Fibroblast of the aortic adventitia (primary cell): ENCODE measurements around the gene MTG2. TPM values are rescaled to one million over a fixed set of nuclear protein-coding genes. Genes with fewer than 3 reads are reported as not detected.

Experiments used
- DNase-seq: peaks from one replicate; pipeline ENCODE4 v3.0.0-alpha.2; 2010; ENCODE audit warnings: low read depth
- H3K4me3 ChIP-seq: 2 replicates; pipeline ENCODE4 v1.5.1; 2011; ENCODE audit warnings: low read depth, mild to moderate bottlenecking, control low read depth, low read length, moderate library complexity
- CTCF ChIP-seq: IDR thresholded peaks from 2 replicates; pipeline ENCODE4 v1.5.1; 2011; ENCODE audit warnings: mild to moderate bottlenecking, low read length, control low read depth, inconsistent platforms; ENCODE audit not compliant: insufficient read depth
- total RNA-seq: library from RNA; depleted of rRNA; stranded (reverse); fragments of >200 nt; gene quantifications from 2 replicates; pipeline ENCODE4 v1.2.3, GENCODE V29; 2012; ENCODE audit warnings: low replicate concordance

Gene MTG2
- total RNA-seq, 1 donor = 15.3 TPM

GRCh38 chr20:62233684-62234083, 50.9 kb downstream of the MTG2 start:
- H3K4me3 ChIP-seq = no peak overlapping the region
- no peak for TF ChIP-seq CTCF
- no peak for DNase-seq

DNA sequence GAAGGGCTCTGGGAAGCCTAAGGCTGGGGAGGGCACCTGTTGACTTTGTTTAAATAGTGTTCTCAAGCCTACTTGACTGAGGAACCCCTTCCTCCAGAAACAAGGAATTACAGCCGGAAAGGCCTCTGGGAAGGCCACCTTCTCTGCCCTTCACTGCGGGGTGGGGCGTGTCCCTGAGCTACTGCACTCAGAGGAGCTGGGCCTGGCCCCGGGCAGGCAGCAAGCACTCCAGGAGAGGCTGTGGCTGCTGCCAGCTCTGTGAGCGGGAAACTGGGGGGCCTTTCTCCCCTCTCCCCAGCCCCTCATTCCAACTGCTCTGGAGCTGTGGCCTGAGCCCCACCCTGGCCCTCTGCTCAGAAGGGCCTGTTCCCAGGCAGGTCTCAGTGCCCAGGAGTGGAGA, 51.5 kb downstream of the MTG2 start:
- TF ChIP-seq CTCF = no peak
- DNase-seq = no peak
- H3K4me3 ChIP-seq = no peak overlapping the region

GRCh38 chr20:62235001-62235776, 52.4 kb downstream of the MTG2 start:
- DNase-seq = no peak
- no peak overlapping the region for H3K4me3 ChIP-seq
- TF ChIP-seq CTCF = no peak

- DNase-seq = no peak
- no peak overlapping the region for H3K4me3 ChIP-seq
- TF ChIP-seq CTCF = no peak
Measured at GRCh38 chr20:62235777-62236157, 52.9 kb downstream of the MTG2 start.

- TF ChIP-seq CTCF = no peak
- no peak overlapping the region for H3K4me3 ChIP-seq
- DNase-seq = no peak
Measured at GRCh38 chr20:62236200-62236599, 53.4 kb downstream of the MTG2 start.

- no peak for TF ChIP-seq CTCF
Measured at GRCh38 chr20:62236766-62237513, 54.1 kb downstream of the MTG2 start.

GRCh38 chr20:62237514-62237800, 54.6 kb downstream of the MTG2 start:
- no peak overlapping the region for H3K4me3 ChIP-seq
- no peak for DNase-seq
- no peak for TF ChIP-seq CTCF

More at GRCh38 chr20:62236766-62237513, 54.1 kb downstream of the MTG2 start:
- H3K4me3 ChIP-seq = no peak overlapping the region
- DNase-seq = no peak
